Frontal cortex (tissue), 4 donors: Measurements from ENCODE around the gene PAGR1. TPM values are rescaled to one million over a fixed set of nuclear protein-coding genes. Genes with fewer than 3 reads are reported as not detected.

Experiments
- DNase-seq, 2 donors: peaks; one replicate each; pipeline ENCODE4 v3.0.0; 2012; ENCODE audit warnings: low spot score in 2 of 2
- FAIRE-seq: peaks from 2 replicates; lab custom pipeline; 2012; peaks lifted over from hg19 to GRCh38; lab: Jason Lieb, UNC
- total RNA-seq: library from RNA; depleted of rRNA; stranded (reverse); fragments of >200 nt; gene quantifications from one replicate; pipeline ENCODE4 v1.2.3, GENCODE V29; 2014
- donor health status: control.
- donor health status: control.
- donor health status: control.

Gene PAGR1
- total RNA-seq, 1 donor from 2014 or later: 11.8 TPM

GRCh38 chr16:29810699-29811169, 5.2 kb upstream of the PAGR1 start:
- DNase-seq (peak in 1 of 2 donors; percentile 22), FAIRE-seq (no peak)

DNA sequence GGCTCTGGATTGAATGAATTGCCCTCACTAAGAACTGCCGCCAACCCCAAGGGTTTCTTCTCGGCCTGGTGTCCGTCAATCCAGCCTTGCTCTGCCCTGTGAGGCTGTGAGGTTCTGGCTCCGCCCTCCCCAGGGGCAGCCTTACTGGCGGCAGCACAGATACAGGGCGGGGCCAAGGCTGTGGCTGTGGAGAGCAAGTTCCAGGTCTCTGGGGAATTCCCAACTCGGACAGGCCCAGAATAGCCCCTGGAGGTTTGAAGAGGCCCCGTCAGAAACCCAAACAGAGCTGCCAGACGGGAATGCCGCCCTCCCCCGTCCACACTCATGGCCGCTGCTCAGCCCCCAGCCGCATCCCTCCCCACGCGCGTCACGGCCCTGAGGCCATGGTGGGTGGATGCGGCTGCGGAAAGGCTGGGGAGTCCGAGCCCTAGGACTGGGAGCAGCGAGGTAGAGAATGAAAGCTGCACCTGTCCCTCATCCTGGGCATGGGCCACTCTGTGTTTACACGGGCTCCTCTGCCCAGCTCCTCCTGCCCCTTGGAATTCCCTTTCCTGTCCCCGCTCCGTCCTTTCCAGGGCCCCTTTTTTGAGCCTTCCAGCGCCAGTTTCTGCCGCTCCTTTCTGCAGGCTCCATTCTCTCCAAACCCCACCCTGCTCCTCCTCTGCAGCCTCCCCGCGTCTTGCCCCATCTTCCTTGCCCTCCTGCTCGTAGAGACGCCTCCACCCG, 4.6 kb upstream of the PAGR1 start:
- FAIRE-seq: no peak
- peak; percentile 89 to 91 for DNase-seq

DNA sequence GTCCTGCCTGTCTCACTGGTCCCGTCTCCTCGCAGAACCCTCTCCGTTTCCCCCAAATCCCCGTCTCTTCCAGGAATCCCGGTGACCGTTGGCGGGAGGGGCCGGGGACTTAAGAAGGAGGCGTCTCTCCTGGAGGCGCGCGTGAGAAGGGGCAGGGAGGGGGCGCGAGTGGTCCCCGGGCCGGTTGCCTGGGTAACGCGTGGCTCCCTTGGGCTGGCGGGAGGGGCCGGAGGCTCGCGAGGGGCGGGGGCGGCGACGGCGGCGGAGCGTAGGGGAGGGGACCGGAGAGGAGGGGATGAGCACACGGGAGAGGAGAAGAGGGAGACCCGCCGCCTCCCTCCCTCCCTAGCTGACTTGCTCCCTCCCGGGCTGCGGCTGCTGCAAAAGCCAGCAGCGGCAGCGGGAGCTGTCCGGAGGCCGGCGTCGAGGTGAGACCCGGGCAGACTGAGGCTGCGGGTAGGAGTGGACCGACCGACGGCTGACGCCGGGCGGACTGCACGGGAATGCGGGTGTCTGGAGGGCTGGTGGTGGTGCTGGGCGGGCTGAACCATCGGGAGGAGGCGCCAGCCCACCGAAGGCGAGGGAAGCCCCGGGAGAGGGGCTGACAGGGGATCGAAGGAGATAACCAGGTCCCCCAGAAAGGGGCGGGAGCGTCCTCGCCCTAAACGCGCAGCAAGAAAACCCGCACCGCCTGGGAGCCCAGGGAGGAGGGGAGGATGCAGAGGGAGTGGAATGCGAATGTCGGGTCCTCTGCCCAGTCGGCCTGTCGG, 3.9 kb upstream of the PAGR1 start, which contains the start of gene PRRT2:
TSS of gene PRRT2 (plus strand) at position 298 of the 770 bp plus-strand sequence. CDS start 862 bp downstream, outside the sequence.
- FAIRE-seq (no peak), DNase-seq (peak in 1 of 2 donors; percentile 69)

- no peak for FAIRE-seq
- DNase-seq: no peak
Observed at GRCh38 chr16:29812754-29813643, 3.0 kb upstream of the PAGR1 start.

- FAIRE-seq: no peak
- DNase-seq: no peak
Observed at GRCh38 chr16:29813644-29814562, 2.0 kb upstream of the PAGR1 start.

- DNase-seq (no peak), FAIRE-seq (no peak)
Observed at GRCh38 chr16:29814592-29814991, 1.4 kb upstream of the PAGR1 start.

- no peak for DNase-seq
- FAIRE-seq: no peak
Observed at GRCh38 chr16:29815032-29815721, 775 bp upstream of the PAGR1 start.

- FAIRE-seq (no peak), DNase-seq (peak; percentile 46 to 54)
Observed at GRCh38 chr16:29816694-29817441, 916 bp downstream of the PAGR1 start.

- FAIRE-seq (no peak), DNase-seq (no peak)
Observed at GRCh38 chr16:29818082-29818481, 2.1 kb downstream of the PAGR1 start.

- FAIRE-seq: no peak
Observed at GRCh38 chr16:29819506-29819905, 3.6 kb downstream of the PAGR1 start.

DNA sequence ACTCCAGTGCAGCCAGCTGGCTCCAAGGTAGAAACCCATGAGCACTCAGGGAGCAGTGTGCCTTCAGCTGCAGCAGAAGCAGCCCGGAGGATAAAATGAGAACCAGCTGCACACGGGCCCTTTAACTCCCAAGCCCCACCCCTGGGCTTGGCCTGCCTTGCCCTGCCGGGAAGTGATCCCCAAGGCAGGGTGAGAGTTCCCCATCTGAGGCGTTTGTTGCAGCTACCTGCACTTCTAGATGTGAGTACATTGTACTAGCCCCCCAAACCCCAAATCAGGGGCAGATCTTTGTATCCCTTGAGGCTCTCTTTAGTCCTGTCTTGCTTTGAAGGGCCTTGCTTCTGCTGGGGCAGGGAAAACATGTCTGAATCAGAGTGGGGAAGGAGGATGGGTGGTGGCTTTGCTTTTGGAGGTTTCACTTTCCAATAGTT, 4.3 kb downstream of the PAGR1 start, which contains the start of gene MVP:
TSS of gene MVP (plus strand) at position 192 of the 431 bp plus-strand sequence. CDS start 10,088 bp downstream, outside the sequence.
- DNase-seq (peak; percentile 50 to 66), FAIRE-seq (no peak)

More at GRCh38 chr16:29819506-29819905, 3.6 kb downstream of the PAGR1 start:
- no peak for DNase-seq

GRCh38 chr16:29820730-29821642, 5.0 kb downstream of the PAGR1 start:
- DNase-seq: no peak

DNA sequence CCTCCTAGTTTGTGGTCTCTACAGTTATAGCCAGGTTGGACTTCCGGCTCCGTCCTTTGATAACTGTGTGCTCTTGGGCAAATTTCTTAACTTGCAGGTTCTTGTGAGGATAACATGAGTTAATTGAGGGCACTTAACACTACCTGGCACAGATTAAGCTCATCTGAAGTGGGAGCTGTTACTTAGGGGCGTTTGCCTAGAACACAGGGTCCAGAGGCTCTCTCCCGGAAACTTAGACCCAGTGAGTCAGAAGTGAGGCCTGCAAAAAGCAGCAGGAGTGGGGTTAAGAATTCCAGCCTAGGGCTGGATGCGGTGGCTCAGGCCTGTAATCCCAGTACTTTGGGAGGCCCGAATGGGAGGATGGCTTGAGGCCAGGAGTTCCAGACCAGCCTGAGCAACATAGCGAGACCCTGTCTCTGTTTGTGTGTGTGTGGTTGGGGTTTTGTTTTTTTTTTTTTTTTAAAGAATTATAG, 5.7 kb downstream of the PAGR1 start:
- FAIRE-seq (no peak), DNase-seq (no peak)

More at GRCh38 chr16:29820730-29821642, 5.0 kb downstream of the PAGR1 start:
- no peak for FAIRE-seq

GRCh38 chr16:29824589-29825144, 8.7 kb downstream of the PAGR1 start:
- DNase-seq (no peak), FAIRE-seq (no peak)

DNA sequence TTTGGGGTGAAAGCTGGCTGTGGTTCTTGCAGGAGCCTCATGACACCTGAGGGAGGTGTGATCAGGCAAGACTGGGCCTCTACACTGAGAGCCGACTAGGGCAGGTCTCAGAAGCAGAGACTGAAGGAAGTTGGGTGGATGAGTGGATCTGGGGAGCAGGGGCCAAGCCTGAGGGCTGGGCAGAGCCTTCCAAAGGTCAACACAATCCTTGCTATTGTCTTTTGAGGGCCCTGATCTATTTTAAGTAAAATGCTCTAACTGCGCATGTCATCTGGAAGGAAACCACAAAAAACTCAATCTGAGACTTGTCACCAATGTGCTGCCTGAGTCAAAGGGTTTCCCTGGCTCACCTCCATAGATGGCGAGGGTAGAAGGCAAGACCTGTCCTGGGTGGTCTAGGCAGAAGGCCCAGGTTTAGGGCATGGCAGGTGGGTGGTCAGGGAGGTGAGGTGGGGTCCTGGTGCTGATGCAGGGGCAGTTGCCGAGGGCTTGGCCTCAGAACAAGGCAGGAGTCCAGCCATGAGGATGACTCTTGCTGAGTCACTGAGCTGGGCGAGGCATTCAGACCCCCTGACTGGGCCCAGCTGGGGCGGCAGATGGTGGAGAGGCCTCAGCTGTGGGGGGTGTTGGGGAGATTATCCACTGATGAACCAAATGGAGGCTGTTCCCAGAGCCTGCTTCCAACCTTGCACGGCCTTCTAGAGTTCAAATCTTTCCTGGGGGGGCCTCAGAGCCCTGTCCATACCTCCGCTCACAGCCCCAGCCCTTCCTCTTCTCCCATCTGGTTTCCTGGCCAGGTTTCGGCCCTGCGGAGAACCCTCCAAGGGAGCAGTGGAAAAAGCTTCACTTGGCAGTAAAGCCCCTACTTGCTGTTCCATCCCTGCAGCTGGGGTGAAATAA, 9.4 kb downstream of the PAGR1 start:
- FAIRE-seq (no peak), DNase-seq (peak in 1 of 2 donors; percentile 44)
